HTERT RPE-1 (cell line): ENCODE measurements around the gene BAIAP2L2.
"Not testable (repeated sequence)": the region's sequence is repeated elsewhere in the genome, so short reads cannot be mapped to it uniquely, and the experiment has no call there.

Experiments used
- in situ Hi-C: fragments of 300-500 bp; cut with MboI; formaldehyde crosslinking; loops from 4 replicates; pipeline ENCODE4 v1.14.3; 2020; ENCODE audit warnings: low sequenced_read_pairs

BAIAP2L2 gene

DNA sequence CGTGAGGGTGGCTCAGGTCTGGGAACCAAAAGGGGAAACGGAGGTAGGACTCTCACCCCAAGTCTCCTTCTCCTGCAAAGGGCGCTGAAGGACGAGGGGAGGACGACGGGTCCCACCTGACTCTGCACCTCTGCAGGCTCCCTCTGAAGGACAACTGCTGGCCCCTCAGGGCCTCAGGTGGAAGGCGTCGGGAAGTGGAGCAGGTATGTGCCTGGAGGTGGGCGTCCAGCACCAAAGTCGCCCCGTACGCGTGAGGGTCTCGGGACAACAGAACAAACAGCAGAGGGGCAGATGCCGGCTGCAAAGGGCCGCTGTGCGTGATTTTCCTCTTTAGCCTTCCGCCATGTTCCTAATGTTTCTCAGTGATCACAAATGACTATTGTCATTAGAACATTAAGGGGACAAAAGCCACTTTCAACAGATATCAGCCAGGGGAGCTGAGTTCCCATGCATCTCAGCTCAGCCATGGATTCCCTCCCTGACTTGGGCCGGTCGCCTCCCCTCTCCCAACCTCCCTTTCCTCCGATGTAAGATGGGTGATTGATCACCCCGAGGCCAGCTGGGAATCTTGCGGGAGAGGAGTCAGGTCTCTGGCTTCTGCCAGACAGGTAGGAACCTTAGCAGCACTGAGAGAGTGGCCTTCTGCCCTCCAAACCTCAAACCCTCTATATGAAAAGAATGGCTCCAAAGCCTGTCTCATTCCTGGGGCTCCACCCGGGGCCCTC lies 27.3 kb downstream of the BAIAP2L2 start:
- in situ Hi-C loops, result no loop called here

DNA sequence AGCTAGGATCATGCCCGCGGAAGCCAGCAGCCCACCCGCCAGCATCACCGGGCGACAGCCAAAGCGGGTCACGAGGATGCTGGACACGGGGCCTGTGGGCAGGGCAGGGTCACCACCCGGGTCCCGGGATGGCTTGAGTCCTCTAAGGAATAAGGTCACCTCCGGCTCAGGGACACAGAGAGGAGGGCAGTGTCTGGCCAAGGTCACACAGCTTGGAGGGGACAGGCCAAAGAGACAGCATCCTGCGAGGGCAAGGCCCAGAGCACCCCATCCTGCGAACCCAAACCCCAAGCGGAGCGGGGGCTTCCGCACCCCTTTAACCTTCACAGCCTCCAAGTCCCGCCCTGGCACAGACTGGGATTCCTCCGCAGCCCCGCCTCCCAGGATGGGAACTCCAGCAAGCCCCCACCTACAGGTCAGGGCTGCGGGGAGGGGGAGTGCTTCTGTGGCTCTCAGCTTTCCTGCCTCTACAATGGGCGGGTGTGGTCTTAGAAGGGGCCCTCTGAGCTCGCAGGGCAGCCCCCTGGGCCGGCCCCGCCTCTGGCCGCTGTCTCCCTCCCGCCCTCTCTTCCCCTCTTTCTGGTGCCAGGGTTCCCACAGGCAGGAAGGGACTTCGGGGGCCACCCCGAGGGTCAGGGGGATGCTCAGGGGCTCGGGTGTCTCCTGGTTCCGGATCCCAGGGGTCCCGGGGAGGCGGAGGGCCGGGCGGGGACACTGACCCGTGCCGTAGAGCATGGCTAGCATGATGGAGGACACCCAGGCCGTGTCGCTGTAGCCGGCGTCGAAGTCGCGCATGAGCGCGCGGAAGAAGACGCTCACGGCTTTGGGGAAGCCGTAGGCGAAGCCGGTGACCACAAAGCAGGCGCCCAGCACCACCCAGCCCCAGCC lies 28.3 kb downstream of the BAIAP2L2 start:
- in situ Hi-C loops, result no loop called here

DNA sequence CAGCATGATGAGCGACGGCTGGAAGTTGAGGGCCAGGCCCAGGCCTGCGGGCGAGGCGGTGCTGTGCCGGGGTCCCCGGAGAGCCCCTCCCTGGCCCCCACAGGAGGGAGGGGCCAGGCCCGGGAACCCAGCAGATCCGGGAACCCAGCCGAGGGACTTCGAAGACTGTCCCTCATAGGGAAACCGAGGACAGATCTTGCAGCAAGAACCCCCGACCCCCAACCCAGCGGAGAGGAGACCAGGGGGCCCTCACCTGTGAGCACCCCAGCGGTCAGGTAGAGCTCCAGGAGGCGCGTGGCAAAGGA lies 28.9 kb downstream of the BAIAP2L2 start:
- in situ Hi-C loops, result no loop called here

DNA sequence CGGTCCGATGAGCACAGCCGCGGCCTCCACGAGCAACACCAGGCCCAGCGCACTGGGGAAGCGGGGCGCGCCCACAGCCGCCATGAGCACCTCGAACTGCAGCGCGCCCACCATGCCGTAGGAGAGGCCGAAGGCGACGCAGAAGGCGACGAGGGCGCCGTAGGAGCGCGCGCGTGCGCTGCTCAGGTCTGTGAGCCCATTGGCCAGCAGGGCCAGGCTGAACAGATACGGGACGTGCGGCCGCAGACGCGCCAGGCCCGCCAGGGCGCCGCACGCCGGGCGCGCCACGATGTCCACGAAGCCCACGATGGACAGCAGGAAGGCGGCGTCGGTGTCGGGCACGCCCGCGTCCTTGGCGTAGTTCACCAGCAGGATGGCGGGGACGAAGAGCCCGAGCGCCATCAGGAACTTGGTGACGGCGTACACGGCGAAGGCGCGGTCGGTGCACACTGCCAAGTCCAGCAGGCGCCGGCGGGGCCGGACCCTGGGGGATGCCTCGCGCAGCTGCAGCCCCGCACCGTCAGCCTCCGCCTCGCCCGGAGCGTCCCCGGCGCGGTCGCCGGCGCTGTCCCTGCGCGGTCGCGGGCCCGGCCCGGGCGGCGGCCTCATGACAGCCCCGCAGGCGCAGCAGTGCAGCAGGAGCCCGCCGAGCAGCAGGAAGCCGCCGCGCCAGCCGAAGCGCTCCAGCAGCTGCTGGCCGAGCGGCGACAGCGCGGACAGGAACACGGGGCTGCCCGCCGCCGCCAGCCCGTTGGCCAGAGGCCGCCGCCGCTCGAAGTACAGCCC lies 29.4 kb downstream of the BAIAP2L2 start:
- in situ Hi-C loops, result no loop called here

DNA sequence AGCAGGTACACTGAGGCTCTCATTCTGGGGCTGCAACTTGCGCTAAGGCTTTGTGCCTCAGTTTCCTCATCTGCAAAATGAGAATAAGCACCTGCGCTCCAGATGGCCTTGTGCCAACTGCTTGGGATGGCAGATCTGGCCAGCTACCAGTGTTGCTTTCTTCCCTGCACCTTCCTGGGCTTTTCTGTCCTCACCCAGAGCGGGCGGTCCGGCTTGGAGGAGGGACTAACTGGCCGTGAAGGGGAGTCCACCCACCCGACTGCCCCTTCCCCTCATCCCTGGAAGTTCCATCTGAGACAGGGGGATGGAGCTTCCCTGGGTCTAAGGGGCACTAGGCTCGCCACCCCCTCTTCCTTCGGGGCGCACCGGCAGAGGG lies 30.0 kb downstream of the BAIAP2L2 start:
- in situ Hi-C loops, result no loop called here

DNA sequence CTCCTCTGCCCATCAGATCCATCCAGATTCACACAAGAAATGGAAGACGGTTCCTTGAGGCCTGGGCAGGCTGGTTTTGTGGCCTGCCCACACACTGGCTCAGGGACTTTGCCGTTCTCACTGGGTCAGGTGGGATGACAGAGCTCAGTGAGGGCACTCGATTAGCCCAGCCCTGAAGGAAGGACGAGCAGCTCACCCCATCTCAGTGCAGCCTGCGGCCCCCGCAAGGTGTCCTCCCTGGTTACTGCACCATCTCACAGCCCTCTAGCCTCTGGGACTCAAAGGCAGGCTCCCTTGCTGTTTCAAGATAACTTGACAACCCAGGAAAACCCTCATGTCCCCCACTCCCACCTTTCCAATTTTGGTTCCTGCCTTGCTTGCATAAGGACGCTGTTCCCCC lies 30.7 kb downstream of the BAIAP2L2 start:
- in situ Hi-C loops, result no loop called here

DNA sequence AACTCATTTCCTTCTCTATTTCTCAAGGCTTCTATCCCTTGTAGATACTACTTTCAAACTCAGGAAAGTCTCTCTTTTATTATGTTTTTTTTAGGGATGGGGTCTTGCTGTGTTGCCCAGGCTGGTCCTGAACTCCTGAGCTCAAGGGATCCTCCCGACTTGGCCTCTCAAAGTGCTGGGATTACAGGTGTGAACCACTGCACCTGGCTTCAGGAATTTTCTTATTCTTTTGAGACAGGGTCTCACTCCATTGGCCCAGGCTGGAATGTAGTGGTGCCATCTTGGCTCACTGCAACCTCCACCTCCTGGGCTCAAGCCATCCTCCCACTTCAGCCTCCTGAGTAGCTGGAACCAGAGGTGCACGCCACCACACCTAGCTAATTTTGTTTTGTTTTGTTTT lies 31.3 kb downstream of the BAIAP2L2 start:
- in situ Hi-C loops, result not testable (repeated sequence)

DNA sequence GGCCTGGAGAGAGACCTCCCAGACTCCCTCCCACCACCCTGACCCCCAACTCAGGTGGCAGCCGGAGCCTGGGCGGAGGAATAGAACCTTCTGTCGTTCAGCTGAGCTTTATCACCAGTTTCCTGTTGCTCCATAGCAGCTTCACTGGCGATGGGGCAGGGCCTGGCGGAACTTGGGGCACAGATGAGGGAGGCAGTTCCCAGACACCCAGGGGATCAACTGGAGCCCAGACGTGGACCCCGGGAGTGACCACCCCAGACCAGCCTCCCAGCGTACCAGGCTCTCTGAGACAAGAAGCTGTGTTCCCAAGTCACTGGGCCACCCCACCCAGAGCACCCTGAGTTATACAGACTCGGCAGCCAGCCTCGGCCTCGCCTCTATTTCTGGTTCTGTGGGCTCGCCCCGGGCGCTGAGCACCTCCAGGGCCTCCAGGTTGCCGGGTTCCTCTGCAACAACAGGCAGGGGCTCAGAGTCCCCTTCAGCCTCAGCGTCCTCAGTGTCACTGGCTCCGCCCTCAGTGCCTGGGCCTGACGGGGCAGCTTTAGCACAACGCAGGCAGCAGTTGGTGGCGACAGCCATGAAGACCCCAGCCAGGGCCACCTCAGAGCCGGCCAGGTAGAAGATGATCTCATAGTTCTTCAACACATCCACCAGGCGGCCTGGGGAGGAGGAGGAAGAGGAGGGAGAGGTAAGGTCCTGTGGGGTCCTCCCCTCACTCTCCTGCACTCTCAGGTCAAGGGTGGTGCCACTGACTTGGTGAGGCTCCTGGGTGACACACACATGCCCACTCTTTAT lies 32.2 kb downstream of the BAIAP2L2 start:
- in situ Hi-C loops, result no loop called here

DNA sequence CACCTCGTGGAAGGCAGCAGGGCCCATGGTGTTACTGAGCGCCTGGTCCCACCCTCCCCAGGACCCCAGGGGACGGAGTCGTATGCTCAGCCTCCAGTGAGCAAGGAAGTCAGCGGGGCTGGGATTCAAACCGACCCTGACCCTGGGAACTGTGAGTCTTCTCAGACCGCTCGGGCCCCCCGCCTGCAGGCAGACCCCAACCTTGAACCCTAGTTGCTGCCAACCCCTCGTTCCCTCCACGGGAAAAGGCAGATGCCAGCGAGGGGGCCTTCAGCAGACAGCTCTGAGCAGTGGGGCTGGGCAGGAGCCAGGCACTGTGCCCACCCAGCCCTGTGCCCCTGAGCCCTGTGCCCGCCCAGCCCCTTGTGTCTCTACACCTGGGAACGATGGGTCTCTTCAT lies 32.9 kb downstream of the BAIAP2L2 start:
- in situ Hi-C loops, result no loop called here

DNA sequence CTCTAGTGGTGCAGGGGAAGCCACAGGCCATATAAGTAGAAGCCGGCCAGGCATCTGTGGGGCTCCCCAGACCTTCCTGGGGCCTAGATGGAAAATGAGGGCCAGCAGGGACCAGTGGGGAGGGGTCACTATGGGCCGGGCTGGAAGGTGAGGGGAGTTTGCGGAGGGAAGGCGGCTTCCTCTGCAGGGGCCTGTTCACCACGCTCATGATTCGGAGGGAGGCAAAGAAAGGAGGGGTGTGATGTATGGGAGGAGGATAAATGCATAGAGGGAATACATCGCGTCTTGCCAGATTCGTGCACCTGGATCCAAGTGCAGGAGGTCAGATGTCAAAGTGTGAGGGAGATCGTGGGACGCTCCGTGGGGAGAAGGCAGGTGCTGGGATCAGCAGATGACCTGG lies 33.4 kb downstream of the BAIAP2L2 start:
- in situ Hi-C loops, result no loop called here

DNA sequence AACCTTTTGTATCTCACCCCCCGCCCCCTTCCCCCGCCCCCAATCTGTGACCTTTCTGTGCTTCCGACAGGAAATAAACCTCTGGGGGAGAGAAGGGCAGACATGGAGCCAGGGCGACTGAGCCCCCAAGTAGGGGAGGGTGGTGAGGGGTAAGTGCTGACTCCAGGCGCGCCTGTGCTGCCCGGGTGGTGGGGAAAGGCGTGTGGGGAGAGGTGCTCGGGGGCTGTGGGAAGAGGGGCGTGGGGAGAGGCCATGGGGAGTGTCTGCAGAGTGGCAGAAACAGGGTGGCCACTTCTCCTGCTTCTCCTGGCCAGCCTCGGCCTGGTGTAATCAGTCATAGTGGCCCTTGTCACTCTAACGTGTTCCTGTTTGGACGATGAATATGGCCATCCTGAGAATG lies 34.5 kb downstream of the BAIAP2L2 start:
- in situ Hi-C loops, result no loop called here

DNA sequence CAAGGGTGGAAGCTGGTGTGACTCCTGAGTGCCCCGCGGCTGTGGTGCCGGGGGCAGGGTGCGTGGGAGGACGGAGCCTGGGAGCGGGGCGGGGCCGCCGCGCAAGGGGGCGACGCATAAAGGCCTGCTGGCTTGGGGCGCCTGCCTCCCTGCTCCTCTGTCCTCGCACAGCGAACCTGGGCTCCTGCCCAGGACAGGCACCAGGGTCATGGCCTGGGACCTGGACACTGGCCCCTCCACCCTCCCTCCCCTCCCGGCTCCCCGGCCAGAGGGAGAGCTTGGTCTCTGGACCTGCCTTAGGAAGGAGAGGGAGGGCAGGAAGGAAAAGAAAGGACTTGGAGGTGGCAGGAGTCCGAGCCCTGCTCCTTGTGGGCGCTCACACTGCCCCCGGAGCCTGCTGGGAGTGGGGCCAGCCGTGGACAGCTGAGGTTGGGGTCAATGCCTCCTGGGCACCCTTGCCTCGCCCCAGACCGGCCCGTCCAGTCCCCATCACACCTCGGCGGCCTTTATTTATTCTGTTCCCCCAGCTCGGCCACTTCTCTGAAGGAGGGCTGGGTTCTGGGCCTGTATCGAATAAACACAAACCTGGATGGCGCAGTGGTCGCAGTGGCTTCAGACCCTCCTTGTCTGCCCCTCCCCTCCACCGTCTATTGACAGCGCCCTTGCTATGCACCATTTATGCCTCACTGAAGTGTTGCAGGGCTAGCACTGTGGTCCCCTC lies 35.2 kb downstream of the BAIAP2L2 start:
- in situ Hi-C loops, result no loop called here

DNA sequence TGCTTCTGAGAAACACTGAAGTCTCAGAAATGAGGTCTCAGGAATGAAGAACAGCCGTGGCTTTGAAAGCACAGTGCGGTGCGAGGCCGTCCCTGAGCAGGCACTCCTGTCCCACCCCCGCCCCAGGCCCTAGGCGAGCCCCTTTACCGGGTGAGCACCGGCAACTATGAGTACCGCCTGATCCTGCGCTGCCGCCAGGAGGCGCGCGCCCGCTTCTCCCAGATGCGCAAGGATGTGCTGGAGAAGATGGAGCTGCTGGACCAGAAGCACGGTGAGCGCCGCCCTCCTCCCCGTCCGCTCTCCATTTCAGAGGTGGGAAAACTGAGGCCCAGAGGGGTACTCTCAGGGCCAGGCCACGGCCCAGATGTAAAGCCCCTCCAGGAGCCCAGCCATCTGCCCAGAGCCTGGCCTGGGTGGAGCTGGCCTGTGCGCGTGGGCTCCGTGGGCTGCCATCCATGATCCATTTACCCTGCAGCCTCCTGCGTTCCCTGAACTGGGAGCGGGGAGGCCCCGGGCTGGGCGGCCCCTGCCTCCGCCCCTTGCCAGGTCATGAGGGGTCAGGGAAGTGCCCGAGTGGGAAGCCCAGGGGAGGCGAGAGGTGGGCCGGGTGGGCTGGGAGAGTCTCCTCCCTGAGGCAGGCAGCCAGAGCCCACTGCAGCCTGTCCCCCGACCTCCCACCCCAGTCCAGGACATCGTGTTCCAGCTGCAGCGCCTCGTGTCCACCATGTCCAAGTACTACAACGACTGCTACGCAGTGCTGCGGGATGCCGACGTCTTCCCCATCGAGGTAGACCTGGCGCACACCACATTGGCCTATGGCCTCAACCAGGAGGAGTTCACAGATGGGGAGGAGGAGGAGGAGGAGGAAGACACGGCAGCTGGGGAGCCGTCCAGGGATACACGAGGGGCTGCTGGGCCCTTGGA lies 36.0 kb downstream of the BAIAP2L2 start:
- in situ Hi-C loops, result no loop called here

DNA sequence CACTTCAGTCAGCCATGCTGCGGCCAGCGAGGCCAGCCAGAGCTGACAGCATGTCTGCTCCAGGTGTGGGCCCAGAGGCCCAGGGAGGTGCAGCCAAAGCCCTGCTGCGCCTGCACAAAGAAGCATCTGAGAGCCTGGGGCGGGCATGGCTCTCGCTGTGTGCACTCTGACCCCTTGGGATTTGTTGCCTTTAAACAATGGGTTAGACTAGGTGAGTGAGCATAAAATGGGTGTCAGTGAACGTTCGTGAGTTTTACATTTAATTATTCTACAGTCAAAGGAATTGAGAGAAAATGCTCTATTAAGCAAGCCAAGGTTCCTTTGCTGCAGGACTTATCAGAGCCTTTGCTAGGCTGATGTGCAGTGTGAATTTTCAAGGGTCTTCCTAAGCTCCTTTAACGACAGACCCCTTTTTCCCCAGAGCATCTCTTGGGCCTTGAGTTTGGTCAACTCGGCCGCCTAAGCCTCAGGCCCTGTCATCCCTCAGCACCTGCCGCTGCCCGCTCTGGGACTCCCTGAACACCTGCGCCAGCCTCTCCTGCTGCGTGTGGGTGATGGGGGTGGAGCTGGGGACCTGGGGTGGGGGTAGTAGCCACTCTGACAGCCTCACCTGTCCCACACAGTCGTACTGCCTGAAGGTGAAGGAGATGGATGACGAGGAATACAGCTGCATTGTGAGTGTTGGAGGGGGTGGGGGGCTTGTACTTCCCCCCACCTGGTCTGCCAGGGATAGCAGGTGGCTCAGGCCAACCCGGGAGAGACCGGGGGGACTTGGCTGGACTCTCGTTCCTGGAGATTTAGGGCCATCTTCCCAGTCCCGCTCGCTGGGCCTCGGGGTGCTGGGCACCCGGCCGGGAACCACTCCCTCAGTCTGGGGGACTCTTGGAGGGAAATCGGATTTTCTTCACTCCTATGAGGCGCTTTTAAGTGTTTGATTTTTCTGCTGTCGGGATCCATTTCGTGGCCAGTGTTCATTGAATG lies 37.0 kb downstream of the BAIAP2L2 start:
- in situ Hi-C loops, result no loop called here

DNA sequence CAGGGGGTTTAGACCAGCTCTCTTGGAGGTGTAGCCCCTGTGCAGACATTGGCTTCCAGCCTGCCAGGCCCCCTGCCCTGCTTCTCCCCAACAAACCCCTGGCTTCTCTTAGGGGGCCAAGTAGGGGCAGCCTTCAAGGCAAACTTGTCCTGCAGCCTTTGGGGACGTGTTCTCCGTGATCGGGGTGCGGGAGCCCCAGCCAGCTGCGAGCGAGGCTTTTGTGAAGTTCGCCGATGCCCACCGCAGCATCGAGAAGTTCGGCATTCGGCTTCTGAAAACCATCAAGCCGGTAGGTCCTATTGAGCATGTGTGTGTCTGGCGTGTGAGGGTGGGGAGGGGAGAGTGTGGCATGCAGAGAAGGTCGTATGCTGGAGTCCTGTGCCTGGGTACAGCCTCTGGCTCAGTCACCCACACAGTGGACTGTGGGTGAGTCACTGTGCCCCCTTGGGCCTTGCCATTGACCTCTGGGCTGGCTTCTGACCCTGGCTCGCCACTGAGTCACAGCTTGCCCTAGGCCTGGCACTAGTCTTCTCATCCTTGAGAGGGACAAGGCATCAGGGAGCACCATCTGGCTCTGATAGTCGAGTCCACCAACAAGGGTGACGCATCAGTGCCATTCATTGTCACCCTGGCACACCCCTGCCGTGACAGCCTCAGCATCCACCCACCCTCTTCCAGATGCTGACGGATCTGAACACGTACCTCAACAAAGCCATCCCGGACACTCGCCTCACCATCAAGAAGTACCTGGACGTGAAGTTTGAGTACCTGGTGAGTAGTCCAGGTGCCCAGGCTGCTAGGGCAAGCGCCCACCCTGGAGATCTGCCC lies 37.9 kb downstream of the BAIAP2L2 start:
- in situ Hi-C loops, result no loop called here

DNA sequence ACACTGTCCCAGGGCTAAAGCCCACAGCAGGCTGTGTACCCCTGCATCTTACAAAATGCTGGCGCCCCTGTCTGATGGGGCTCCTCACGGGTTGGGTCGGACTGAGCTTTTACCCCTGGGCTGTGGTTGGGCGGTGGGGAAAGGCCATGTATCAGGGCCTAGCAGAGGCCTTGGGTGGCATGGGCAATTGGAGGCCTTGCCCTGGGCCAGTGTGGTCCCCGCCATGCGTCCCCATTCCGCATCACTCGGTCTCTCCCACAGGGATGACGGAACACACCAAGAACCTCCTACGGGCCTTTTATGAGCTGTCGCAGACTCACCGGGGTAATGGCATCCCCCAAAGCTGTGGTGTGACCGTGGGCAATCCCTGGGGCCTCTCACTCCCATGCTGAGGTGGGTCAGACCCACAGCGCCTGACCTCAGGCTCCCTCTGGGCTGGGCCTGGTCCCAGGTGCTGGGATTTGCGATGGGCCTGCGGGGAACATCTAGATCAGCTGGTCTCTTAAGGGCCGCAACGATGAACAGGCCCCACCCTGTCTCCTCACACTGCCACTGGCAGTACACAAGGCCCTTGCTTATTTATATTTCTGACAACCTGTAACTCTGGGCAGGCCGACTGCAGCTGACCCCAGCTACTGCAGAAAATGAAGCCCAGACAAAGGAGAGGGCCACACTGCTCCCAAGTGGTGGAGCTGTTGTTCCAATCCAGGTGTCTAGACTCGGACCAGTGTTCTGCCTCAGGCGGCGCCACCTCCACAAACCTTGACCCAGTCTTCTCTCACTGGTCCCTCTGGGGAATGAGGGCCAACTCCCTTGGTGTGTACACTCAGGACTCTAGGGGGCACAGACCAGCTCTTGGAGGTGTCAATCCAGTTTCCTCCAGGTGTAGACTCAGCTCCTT lies 38.8 kb downstream of the BAIAP2L2 start:
- in situ Hi-C loops, result no loop called here
